Measurements from ENCODE around the gene TMPRSS13.
A peak's percentile ranks its signal among the peaks of the same experiment; 100 is the strongest.

Gene TMPRSS13

GRCh38 chr11:117934526-117935307 lies 5.5 kb upstream of the TMPRSS13 start:
- DNase-seq (ENCODE audit: low spot score), result no peak
- no peak for TF ChIP-seq CTCF (IDR thresholded peaks at IDR 0.05; ENCODE audit: extremely low read depth, insufficient read depth, missing control alignments)
- in situ Hi-C loops (cut with MboI; ENCODE audit: low pct_unique_long_range_greater_than_20kb, low sequenced_read_pairs, unreplicated experiment), result no loop called here

GRCh38 chr11:117933930-117934329 lies 4.7 kb upstream of the TMPRSS13 start:
- DNase-seq (ENCODE audit: low spot score), result no peak

GRCh38 chr11:117933475-117933874 lies 4.3 kb upstream of the TMPRSS13 start:
- no peak for DNase-seq (ENCODE audit: low spot score)
- no peak for TF ChIP-seq CTCF (IDR thresholded peaks at IDR 0.05; ENCODE audit: extremely low read depth, insufficient read depth, missing control alignments)
- in situ Hi-C loops (cut with MboI; ENCODE audit: low pct_unique_long_range_greater_than_20kb, low sequenced_read_pairs, unreplicated experiment), result no loop called here

More at GRCh38 chr11:117933930-117934329, 4.7 kb upstream of the TMPRSS13 start:
- no peak for TF ChIP-seq CTCF (IDR thresholded peaks at IDR 0.05; ENCODE audit: extremely low read depth, insufficient read depth, missing control alignments)
- in situ Hi-C loops (cut with MboI; ENCODE audit: low pct_unique_long_range_greater_than_20kb, low sequenced_read_pairs, unreplicated experiment), result no loop called here

- no peak for TF ChIP-seq CTCF (IDR thresholded peaks at IDR 0.05; ENCODE audit: extremely low read depth, insufficient read depth, missing control alignments)
- DNase-seq (ENCODE audit: low spot score), result no peak
- in situ Hi-C loops (cut with MboI; ENCODE audit: low pct_unique_long_range_greater_than_20kb, low sequenced_read_pairs, unreplicated experiment), result no loop called here
These were observed 3.7 kb upstream of the TMPRSS13 start for GRCh38 chr11:117932947-117933346.

GRCh38 chr11:117932426-117932825 lies 3.2 kb upstream of the TMPRSS13 start:
- DNase-seq (ENCODE audit: low spot score), result no peak
- in situ Hi-C loops (cut with MboI; ENCODE audit: low pct_unique_long_range_greater_than_20kb, low sequenced_read_pairs, unreplicated experiment), result no loop called here
- no peak for TF ChIP-seq CTCF (IDR thresholded peaks at IDR 0.05; ENCODE audit: extremely low read depth, insufficient read depth, missing control alignments)

GRCh38 chr11:117931971-117932370 lies 2.8 kb upstream of the TMPRSS13 start:
- no peak for TF ChIP-seq CTCF (IDR thresholded peaks at IDR 0.05; ENCODE audit: extremely low read depth, insufficient read depth, missing control alignments)
- DNase-seq (ENCODE audit: low spot score), result peak; percentile 75
- in situ Hi-C loops (cut with MboI; ENCODE audit: low pct_unique_long_range_greater_than_20kb, low sequenced_read_pairs, unreplicated experiment), result no loop called here
